Activated CD8-positive, alpha-beta memory T cell treated with anti-CD3 and anti-CD28 coated beads for 36 hours (primary cell): Measurements from ENCODE around the gene ITGA5. TPM values are rescaled to one million over a fixed set of nuclear protein-coding genes. Genes with fewer than 3 reads are reported as not detected.

Experiments used
- CTCF ChIA-PET: fragments of 350-600 bp; sonication (Branson Sonifier 250); formaldehyde crosslinking; loops from one replicate; lab custom pipeline; 2021; ENCODE audit warnings: antibody characterized with exemption; lab: Charles Lee
- POLR2A ChIA-PET: fragments of 350-600 bp; sonication (Branson Sonifier 250); formaldehyde crosslinking; loops from one replicate; lab custom pipeline; 2021; ENCODE audit warnings: antibody characterized with exemption; lab: Charles Lee
- total RNA-seq, 2 experiments: library from RNA; stranded (reverse); gene quantifications; one replicate each; pipeline ENCODE4 v1.2.3, GENCODE V29; 2021

Gene ITGA5
- total RNA-seq, 2 experiments from 2014 or later: 22.1 to 22.6 TPM

GRCh38 chr12:54437697-54438096 lies 18.6 kb upstream of the ITGA5 start:
- CTCF ChIA-PET: interaction anchor here (1.3 to 6.6 kb wide), 4 partner anchors 19 to 37 kb away, joined by 3 to 165 read pairs (median 28); partner anchors contain the start of gene ITGA5
- POLR2A ChIA-PET: interaction anchor here (0.6 kb wide), 1 partner anchor 11 kb away, joined by 3 read pairs; no protein-coding TSS in a partner anchor

GRCh38 chr12:54437243-54437642 lies 18.2 kb upstream of the ITGA5 start:
- ChIA-PET CTCF (interaction anchor here (3.6 to 6.6 kb wide), 3 partner anchors 19 to 37 kb away, joined by 25 to 165 read pairs (median 32); partner anchors contain the start of gene ITGA5), POLR2A (interaction anchor here (0.6 kb wide), 1 partner anchor 12 kb away, joined by 3 read pairs; no protein-coding TSS in a partner anchor)

- POLR2A ChIA-PET: interaction anchor here (1.6 kb wide), 1 partner anchor 22 kb away, joined by 4 read pairs; no protein-coding TSS in a partner anchor
These were observed 13.7 kb upstream of the ITGA5 start for GRCh38 chr12:54432815-54433164.

GRCh38 chr12:54431911-54432814 lies 13.1 kb upstream of the ITGA5 start:
- ChIA-PET POLR2A (interaction anchor here (1.6 kb wide), 1 partner anchor 21 kb away, joined by 4 read pairs; no protein-coding TSS in a partner anchor), CTCF (interaction anchor here (0.7 to 3.6 kb wide), 6 partner anchors 7 to 169 kb away, joined by 3 to 21 read pairs (median 5); no protein-coding TSS in a partner anchor)

More at GRCh38 chr12:54432815-54433164, 13.7 kb upstream of the ITGA5 start:
- CTCF ChIA-PET: interaction anchor here (0.7 to 3.1 kb wide), 5 partner anchors 12 to 169 kb away, joined by 3 to 21 read pairs (median 4); no protein-coding TSS in a partner anchor

GRCh38 chr12:54430471-54431069 lies 11.5 kb upstream of the ITGA5 start:
- ChIA-PET CTCF (interaction anchor here (0.8 to 3.6 kb wide), 5 partner anchors 9 to 216 kb away, joined by 3 to 25 read pairs (median 16); no protein-coding TSS in a partner anchor), POLR2A (no interaction called here)

- ChIA-PET CTCF (interaction anchor here (0.5 to 3.6 kb wide), 5 partner anchors 11 to 851 kb away, joined by 3 to 25 read pairs (median 4); no protein-coding TSS in a partner anchor), POLR2A (interaction anchor here (0.6 kb wide), 1 partner anchor 20 kb away, joined by 5 read pairs; no protein-coding TSS in a partner anchor)
These were observed 10.0 kb upstream of the ITGA5 start for GRCh38 chr12:54429014-54429471.

GRCh38 chr12:54428050-54429013 lies 9.3 kb upstream of the ITGA5 start:
- CTCF ChIA-PET: interaction anchor here (0.5 to 3.6 kb wide), 7 partner anchors 10 to 850 kb away, joined by 3 to 25 read pairs (median 4); no protein-coding TSS in a partner anchor
- POLR2A ChIA-PET: no interaction called here

GRCh38 chr12:54427106-54427505 lies 8.0 kb upstream of the ITGA5 start:
- ChIA-PET POLR2A (no interaction called here), CTCF (interaction anchor here (1.0 to 3.3 kb wide), 4 partner anchors 9 to 31 kb away, joined by 3 to 25 read pairs (median 4); no protein-coding TSS in a partner anchor)

GRCh38 chr12:54426690-54427089 lies 7.6 kb upstream of the ITGA5 start:
- CTCF ChIA-PET: interaction anchor here (1.0 to 1.1 kb wide), 2 partner anchors 13 to 31 kb away, joined by 3 read pairs; no protein-coding TSS in a partner anchor
- POLR2A ChIA-PET: no interaction called here

GRCh38 chr12:54425702-54426101 lies 6.6 kb upstream of the ITGA5 start:
- CTCF ChIA-PET: interaction anchor here (1.2 kb wide), 1 partner anchor 26 kb away, joined by 6 read pairs; no protein-coding TSS in a partner anchor
- POLR2A ChIA-PET: no interaction called here

GRCh38 chr12:54424224-54424623 lies 5.2 kb upstream of the ITGA5 start:
- CTCF ChIA-PET: interaction anchor here (1.2 to 1.4 kb wide), 2 partner anchors 24 to 25 kb away, joined by 4 to 6 read pairs; no protein-coding TSS in a partner anchor
- POLR2A ChIA-PET: no interaction called here

GRCh38 chr12:54423816-54424150 lies 4.7 kb upstream of the ITGA5 start:
- CTCF ChIA-PET: interaction anchor here (1.4 kb wide), 1 partner anchor 23 kb away, joined by 4 read pairs; no protein-coding TSS in a partner anchor
- POLR2A ChIA-PET: no interaction called here

- ChIA-PET CTCF (interaction anchor here (0.6 to 12.0 kb wide), 2 partner anchors 20 to 303 kb away, joined by 3 to 146 read pairs; no protein-coding TSS in a partner anchor), POLR2A (no interaction called here)
These were observed 2.8 kb upstream of the ITGA5 start for GRCh38 chr12:54421879-54422250.

- POLR2A ChIA-PET: interaction anchor here (0.6 kb wide), 1 partner anchor 404 kb away, joined by 3 read pairs; no protein-coding TSS in a partner anchor
- CTCF ChIA-PET: interaction anchor here (0.6 to 12.0 kb wide), 4 partner anchors 11 to 303 kb away, joined by 3 to 146 read pairs (median 4); no protein-coding TSS in a partner anchor
These were observed 2.3 kb upstream of the ITGA5 start for GRCh38 chr12:54421175-54421878.

- CTCF ChIA-PET: interaction anchor here (1.0 to 12.0 kb wide), 4 partner anchors 12 to 122 kb away, joined by 3 to 146 read pairs (median 14); no protein-coding TSS in a partner anchor
- POLR2A ChIA-PET: interaction anchor here (0.6 kb wide), 1 partner anchor 403 kb away, joined by 3 read pairs; no protein-coding TSS in a partner anchor
These were observed 1.7 kb upstream of the ITGA5 start for GRCh38 chr12:54420766-54421144.

- CTCF ChIA-PET: interaction anchor here (1.0 to 12.0 kb wide), 6 partner anchors 9 to 39 kb away, joined by 3 to 146 read pairs (median 6); no protein-coding TSS in a partner anchor
- POLR2A ChIA-PET: interaction anchor here (1.7 kb wide), 1 partner anchor 19 kb away, joined by 4 read pairs; no protein-coding TSS in a partner anchor
These were observed 502 bp downstream of the ITGA5 start for GRCh38 chr12:54418441-54419087.
